ENCODE results near the gene CREB3L2.

DNA sequence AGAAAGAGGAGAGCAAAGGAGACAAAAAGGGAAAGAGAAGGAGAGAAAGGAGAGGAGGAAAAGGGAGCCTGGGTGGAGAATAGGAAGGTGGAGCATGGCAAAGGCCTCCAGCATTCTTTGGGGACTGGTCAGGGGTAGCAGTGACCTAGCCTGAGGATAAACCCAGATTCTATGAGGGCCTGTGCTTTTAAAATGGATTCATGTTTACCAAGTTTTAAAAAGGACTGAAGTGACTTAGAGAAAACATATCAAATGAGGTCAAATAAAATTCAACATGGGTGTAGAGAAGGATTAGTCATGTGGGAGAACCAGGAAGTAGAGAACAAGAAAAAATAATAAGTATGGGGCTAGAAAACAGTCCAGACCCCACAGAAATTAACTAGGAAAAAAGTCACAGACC is 20.7 kb downstream of the CREB3L2 start:
- no peak for TF ChIP-seq POLR2A (IDR thresholded peaks at IDR 0.05)
- TF ChIP-seq, protein P1, sequence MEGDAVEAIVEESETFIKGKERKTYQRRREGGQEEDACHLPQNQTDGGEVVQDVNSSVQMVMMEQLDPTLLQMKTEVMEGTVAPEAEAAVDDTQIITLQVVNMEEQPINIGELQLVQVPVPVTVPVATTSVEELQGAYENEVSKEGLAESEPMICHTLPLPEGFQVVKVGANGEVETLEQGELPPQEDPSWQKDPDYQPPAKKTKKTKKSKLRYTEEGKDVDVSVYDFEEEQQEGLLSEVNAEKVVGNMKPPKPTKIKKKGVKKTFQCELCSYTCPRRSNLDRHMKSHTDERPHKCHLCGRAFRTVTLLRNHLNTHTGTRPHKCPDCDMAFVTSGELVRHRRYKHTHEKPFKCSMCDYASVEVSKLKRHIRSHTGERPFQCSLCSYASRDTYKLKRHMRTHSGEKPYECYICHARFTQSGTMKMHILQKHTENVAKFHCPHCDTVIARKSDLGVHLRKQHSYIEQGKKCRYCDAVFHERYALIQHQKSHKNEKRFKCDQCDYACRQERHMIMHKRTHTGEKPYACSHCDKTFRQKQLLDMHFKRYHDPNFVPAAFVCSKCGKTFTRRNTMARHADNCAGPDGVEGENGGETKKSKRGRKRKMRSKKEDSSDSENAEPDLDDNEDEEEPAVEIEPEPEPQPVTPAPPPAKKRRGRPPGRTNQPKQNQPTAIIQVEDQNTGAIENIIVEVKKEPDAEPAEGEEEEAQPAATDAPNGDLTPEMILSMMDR (IDR thresholded peaks at IDR 0.05 in 4 of 5, conservative IDR thresholded peaks at IDR 0.05 in 1 of 5): no peak
